HG02588 (cell line): ENCODE measurements around the gene TPCN1.

Experiments used
- ATAC-seq: cut with Tn5 transposase; IDR thresholded peaks from one replicate; pipeline ENCODE4 v1.9.1; 2021; ENCODE audit warnings: mild to moderate bottlenecking, moderate library complexity; ENCODE audit not compliant: unreplicated experiment

TPCN1 gene

DNA sequence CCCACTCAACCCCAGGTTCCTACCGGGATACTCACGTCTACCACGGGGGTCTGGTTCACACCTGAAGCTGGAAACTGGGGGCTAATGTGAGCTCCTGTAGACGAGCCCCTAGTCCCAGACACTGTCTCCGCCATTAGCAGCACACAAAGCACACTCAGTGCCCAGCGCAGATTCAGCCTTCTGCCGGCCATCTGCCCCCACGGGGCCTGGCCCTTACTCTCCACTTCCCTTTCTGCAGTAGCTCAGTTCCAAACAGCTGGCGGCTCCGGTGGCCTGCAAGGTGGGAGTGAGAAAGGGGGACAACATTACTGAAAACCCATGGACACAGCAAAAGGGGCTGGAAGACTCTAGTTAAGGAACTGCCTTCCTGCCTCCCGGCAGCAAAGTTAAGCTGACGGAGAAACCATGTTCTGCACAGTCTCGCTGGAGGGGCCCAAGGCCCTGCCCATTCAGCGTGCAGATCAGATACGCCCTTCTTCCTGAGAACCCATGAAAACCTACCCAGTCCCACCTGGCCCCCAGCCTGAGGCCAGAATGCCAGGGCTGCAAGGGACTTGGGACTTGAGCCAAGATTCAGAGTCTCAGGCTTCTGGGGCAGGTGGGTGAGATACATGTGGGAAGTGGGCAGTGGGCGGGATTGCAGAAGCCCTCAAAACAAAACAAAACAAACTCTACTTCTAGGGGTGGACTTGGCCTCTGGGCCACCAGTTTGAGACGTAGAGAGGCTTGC lies 111.6 kb downstream of the TPCN1 start:
- ATAC-seq, result no peak

- no peak for ATAC-seq
Observed at GRCh38 chr12:113333418-113333750, 112.1 kb downstream of the TPCN1 start.

DNA sequence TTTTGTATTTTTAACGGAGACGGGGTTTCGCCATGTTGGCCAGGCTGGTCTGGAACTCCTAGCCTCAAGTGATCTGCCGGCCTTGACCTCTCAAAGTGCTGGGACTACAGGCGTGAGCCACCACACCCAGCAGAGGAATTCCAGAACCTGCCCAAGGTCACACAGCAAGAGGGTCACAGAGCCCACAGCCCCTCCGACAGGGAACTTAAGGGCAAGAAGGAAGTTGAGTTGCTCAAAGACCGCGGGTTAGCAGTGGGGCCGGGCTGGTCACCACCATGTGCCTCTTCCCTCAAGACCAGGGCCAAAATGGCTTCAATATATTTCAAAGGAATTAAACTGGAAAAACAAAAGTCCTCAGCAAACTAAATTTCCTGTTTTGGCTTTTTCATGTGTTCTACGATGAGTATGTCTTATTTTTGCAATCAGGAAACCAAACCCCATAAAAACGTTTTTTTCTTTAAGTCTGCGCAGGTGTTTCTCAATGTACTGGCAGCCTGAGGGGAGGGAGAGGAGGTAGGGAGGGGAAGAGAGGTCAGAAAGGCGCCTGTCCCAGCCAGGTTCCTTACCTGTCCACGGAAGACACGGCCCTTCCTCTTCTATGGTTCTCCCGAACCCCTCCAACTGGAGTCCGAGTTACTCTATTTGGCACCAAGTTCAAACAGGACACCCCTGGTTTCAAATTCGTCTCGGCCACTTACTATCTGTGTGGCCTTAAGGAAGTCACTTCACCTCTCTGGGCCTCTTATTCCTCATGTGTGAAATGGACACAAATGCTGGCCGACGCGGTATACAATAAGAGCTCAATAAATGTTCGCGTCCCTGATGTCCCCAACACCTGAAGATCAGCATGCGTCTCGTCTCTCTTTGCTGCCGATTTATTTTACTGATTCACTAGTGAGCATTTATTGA lies 112.9 kb downstream of the TPCN1 start:
- ATAC-seq, result peak; percentile 2

GRCh38 chr12:113334786-113335539 lies 113.7 kb downstream of the TPCN1 start, which contains the start of gene SLC8B1:
SLC8B1 (minus strand) TSS chr12:113335109; CDS start chr12:113332878, 2,231 bp downstream.
- ATAC-seq, result peak; percentile 97

GRCh38 chr12:113339540-113339939 lies 118.3 kb downstream of the TPCN1 start:
- ATAC-seq, result no peak

DNA sequence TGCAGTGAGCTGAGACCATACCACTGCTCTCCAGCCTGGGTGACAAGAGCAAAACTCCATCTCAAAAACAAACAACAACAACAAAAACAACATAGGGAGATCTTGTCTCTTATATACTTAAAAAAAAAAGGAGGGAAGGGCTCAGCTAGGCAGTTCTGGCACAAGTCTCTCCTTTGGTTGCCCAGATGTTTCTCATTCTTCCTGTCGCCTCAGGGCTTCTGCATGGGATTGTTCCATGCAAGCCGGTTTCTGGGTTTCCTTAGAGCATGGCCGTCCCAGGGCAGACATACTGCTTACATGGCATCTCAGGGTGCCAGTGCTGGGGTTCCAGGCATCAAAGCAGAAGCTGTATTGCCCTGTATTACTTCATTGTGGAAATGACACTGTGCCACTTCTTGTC lies 118.8 kb downstream of the TPCN1 start:
- ATAC-seq, result no peak

DNA sequence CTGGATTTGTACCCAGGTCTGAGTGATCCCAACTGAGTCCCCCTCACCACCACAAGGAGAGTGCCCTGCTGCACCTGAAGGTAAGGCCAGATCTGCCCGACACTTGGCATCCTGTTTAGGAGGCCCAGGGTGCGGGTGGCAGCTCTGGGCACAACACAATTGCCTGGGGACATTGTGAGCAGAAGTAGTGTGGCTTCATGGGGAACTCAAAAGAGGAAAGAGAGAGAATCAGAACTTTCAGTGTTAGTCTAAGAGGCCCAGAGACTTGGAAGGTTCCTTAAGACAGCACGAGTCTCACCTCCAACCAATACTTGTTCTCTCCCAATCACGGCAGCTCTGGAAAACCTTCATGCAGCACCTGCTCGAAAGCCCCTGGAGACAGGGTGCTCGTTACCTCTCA lies 120.3 kb downstream of the TPCN1 start:
- no peak for ATAC-seq

DNA sequence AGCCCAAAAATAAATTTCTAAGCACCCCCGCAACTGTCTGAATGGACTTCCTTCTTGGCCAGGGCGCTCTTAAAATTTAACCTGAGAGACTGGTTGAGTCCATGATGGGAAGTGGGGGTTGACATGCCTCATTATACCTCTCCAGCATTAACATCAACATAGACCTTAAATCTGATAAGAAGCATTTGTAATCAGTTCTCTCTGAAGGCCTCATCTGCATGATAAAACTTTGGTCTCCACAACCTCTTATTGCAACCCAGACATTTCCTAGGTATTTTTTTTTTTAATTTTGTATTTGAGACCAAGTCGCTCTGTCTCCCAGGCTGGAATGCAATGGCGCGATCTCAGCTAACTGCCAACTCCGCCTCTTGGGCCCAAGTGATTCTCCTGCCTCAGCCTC lies 124.1 kb downstream of the TPCN1 start:
- ATAC-seq, result no peak

- ATAC-seq, result no peak
Observed at GRCh38 chr12:113346353-113346752, 125.1 kb downstream of the TPCN1 start.

DNA sequence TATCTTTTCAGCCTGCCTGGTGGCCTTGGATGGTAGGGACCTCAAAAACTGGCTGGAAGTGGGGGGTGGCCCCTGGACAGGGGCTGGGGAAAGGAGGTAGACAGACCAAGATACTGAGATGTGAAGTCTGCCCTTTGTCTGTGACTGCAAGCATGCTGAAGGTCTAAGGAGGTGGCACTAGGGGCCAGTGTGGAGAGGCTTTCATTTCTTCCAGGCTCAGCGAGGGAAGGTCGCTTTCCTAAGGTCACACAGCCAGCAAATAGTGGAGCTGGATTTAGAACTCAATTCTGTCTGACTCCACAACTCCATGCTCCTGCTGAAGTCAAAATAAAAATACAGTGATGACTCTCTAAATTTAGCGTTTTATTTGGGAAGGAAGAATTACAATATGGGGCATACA lies 125.8 kb downstream of the TPCN1 start:
- ATAC-seq, result no peak

DNA sequence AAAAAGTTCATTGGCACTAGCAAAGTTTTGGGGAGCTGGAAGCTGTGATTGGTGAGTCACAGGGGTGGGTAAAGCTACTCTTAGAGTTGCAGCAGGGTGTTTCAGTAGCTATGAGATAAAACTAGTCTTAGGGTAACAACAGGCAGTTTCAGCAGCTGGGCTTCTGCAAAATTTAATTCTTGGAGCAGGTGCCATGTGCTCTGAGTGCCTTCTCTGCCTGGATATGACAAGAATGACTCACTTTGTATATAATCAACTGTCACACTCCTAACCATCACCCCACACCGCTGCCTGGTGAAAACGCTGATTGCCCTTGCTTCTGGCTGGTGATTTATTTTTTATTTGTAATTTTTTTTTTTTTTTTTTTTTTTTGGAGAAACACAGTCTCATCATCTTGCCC lies 126.6 kb downstream of the TPCN1 start:
- ATAC-seq, result no peak
